Fibroblast of the aortic adventitia (primary cell): Measurements from ENCODE around the gene ENPP7. TPM values are rescaled to one million over a fixed set of nuclear protein-coding genes. Genes with fewer than 3 reads are reported as not detected.

Source experiments
- DNase-seq: peaks from one replicate; pipeline ENCODE4 v3.0.0-alpha.2; 2010; ENCODE audit warnings: low read depth
- H3K4me3 ChIP-seq: 2 replicates; pipeline ENCODE4 v1.5.1; 2011; ENCODE audit warnings: low read depth, mild to moderate bottlenecking, control low read depth, low read length, moderate library complexity
- total RNA-seq: library from RNA; depleted of rRNA; stranded (reverse); fragments of >200 nt; gene quantifications from 2 replicates; pipeline ENCODE4 v1.2.3, GENCODE V29; 2012; ENCODE audit warnings: low replicate concordance
- TF ChIP-seq, protein P1 (sequence below): IDR thresholded peaks from 2 replicates; pipeline ENCODE4 v1.5.1; 2011; ENCODE audit warnings: mild to moderate bottlenecking, low read length, control low read depth, inconsistent platforms; ENCODE audit not compliant: insufficient read depth

Gene ENPP7
- total RNA-seq, 1 donor: not detected

DNA sequence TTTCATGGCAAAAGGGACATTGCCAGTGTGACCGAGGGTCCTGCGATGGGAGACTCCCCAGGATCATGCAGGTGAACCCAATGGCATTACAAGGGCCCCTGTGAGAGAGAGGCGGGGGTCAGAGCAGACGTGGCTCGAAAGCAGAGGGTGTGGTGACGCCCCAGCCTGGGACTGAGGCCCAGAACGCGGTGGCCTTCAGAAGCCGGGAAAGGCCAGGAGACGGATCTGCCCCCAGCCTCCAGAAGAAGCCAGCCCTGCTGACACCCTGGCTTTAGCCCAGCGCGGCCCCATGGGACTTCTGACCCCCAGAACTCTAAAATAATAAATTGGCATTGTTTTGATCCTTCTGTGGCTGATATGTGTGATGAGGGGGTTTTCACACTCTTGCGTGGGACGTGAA, 17.4 kb upstream of the ENPP7 start:
- no peak for DNase-seq
- TF ChIP-seq, protein P1, sequence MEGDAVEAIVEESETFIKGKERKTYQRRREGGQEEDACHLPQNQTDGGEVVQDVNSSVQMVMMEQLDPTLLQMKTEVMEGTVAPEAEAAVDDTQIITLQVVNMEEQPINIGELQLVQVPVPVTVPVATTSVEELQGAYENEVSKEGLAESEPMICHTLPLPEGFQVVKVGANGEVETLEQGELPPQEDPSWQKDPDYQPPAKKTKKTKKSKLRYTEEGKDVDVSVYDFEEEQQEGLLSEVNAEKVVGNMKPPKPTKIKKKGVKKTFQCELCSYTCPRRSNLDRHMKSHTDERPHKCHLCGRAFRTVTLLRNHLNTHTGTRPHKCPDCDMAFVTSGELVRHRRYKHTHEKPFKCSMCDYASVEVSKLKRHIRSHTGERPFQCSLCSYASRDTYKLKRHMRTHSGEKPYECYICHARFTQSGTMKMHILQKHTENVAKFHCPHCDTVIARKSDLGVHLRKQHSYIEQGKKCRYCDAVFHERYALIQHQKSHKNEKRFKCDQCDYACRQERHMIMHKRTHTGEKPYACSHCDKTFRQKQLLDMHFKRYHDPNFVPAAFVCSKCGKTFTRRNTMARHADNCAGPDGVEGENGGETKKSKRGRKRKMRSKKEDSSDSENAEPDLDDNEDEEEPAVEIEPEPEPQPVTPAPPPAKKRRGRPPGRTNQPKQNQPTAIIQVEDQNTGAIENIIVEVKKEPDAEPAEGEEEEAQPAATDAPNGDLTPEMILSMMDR: no peak

DNA sequence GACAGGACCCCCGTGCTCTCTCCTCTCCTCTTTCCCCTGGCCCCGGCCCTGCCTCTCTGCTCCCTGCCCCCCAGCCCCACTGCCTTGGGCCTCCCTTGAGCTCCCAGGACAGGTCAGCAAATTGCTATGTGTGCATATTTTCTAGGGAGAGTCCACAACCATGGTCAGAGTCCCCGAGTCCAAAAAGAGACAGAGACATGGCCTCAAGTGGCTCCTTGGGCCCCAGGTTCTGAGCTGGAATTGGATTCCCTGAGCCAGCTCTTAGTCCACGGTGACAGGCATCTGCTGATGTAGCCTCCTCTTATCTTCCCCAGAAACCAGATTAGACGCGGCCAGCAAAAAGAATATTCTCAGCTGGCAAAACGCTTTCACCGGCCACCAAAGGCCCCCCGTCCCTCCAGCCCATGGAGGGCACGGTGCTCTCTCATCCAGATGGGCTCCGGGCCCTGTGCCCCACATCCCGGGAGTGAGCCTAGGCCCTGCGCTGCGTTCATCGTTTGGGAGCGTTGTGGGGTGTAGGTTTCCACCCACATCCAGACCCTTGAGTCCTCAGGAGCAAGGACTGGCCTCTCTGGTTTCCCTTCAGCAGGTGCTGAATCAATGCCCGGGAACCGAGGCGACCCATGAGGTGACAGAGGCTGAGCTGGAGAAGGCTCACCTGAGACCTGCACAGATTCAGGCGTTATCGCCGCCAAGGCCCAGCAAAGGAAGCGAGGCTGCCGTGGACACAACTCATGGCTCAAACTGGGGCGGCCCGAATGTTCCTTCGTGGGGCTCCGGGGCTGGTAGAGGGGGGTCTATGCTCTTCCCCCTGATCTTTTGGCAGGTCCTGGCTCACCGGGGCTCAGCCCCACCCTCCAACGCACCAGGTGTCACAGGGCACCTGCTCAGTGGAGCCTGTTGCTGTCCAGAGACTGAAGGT, 16.3 kb upstream of the ENPP7 start:
- TF ChIP-seq, protein P1: no peak
- H3K4me3 ChIP-seq: no peak overlapping the region
- no peak for DNase-seq

More for the DNA sequence above, 17.4 kb upstream of the ENPP7 start:
- no peak overlapping the region for H3K4me3 ChIP-seq

DNA sequence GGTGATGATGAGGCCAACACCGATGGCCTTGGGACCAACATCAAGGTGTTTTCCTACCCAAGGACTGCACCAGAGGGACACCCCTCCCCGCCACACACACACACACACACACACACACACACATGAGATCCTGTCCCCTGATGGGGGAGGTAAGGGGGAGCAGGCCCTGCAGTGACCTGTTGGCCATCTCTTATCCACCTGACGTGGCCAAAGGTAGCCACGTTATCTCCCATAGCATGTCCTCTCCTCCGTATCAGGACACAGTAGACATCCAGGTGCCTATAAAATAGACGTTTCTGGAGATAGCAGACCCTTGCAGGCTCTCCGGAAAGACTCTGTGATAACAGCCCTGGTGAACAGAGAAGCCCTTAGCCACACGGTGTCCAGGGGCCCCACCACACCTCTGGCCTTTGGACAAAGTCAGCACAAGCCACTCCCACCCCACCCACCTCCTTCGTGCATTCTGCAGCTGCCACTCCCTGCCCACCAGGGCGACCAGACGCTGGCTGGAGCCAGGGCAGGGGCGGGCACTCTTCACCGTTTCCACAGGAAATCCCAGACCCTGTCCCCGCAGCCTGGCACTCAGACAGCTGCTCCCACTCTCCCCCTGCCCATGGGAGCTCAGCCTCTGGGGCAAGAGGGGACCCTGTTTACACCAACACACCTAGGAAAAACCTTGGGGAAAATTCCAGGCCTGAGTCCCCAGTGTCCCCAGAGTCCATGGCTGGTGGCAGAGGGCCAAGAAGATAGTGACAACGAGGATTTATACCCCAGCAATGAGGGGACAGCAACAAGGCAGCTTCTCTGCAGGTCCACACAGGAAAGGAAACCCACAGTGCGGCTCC, 15.4 kb upstream of the ENPP7 start:
- TF ChIP-seq, protein P1: no peak
- H3K4me3 ChIP-seq: no peak overlapping the region
- DNase-seq: no peak

DNA sequence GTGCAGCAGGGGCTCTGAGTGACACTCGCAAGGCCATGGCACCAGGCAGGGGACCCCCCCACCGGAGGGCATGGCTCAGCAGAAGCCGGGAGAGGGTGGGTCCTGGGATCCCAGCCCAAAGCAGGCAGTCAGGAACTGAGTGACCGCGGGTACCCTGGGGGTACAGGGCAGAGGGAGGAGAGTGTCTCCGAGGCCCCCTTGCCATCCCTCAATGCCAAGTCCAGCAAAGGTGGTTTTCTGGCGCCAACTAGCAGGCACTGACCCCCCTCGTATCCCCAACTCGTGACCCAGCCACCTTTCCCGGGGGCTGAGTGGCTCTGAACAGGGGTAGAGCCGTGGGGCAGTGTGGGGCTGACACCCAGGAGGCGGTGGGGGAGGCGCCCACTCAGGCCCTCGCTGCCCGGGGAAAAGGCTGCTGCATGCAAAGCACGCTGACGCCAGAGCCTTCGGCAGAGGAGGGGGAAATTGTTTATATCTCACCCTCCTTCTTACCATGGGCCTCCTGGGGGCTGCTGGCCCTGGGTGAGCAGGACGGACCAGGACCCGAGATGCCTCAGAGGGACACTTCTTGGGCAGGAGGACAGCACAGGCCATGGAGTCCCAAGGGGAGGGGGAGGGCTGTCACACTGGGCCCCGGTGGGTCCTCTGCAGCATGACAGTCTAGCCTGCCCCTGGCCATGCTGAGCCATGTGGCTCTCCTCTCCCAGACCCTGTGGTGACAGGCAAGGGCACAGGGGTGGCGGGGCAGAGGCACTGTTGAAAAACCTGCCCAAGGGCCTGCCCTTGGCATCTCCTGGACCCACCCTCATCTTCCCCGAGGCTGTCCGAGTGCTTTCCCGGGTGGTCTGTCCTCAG, 14.6 kb upstream of the ENPP7 start:
- DNase-seq: no peak
- TF ChIP-seq, protein P1: no peak

DNA sequence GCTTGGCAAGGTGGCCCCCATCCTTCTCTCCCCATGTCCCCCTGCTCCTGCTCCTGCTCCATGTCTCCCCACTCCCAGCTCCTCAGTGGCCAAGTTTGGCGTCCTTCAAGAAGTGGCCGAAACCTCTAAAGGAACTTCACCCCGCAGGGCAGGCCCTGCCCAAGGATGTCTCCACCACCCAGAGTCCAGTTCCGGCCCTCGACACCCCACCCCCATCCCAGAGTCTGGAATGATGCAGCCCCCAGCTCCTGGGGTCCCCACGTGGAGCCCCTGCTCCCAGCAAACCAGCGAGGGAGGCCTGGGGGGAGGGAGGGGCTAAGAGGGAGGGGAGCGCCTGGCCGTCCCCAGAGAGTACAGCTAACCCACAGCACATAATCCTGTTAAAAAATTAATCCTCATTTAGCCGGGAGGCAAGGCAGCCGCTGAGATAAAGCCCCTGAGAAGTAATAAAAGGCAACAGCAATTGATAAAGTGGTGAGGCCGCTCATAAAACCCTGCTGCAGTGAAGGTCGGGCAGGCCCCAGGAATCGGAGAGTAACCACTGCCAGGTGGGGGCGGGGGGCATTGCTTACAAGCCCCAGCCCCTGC, 9.9 kb upstream of the ENPP7 start:
- no peak for DNase-seq
- TF ChIP-seq, protein P1: no peak
- H3K4me3 ChIP-seq: no peak overlapping the region

More for the DNA sequence above, 14.6 kb upstream of the ENPP7 start:
- no peak overlapping the region for H3K4me3 ChIP-seq
